ENCODE measurements around the gene SH3YL1.

DNA sequence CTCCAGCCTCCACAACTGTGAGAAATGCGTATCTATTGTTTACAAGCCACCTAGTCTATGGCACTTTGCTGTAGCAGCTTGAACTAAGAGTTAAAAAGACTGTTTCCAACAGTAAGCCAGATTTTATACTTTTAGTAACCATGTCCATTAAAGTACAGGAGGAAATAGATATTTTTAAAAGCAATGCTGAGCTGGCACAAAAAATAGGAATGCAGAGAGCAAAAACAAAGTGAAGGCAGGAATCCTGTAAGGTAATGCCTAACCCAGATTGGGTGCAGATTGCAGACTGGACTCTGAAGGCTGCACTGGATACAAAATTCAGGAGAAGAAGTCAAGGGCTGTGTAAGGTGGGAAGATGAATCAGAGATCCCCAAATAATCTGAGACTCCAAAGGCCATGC is 55.5 kb downstream of the SH3YL1 start:
- TF ChIP-seq, protein P1, sequence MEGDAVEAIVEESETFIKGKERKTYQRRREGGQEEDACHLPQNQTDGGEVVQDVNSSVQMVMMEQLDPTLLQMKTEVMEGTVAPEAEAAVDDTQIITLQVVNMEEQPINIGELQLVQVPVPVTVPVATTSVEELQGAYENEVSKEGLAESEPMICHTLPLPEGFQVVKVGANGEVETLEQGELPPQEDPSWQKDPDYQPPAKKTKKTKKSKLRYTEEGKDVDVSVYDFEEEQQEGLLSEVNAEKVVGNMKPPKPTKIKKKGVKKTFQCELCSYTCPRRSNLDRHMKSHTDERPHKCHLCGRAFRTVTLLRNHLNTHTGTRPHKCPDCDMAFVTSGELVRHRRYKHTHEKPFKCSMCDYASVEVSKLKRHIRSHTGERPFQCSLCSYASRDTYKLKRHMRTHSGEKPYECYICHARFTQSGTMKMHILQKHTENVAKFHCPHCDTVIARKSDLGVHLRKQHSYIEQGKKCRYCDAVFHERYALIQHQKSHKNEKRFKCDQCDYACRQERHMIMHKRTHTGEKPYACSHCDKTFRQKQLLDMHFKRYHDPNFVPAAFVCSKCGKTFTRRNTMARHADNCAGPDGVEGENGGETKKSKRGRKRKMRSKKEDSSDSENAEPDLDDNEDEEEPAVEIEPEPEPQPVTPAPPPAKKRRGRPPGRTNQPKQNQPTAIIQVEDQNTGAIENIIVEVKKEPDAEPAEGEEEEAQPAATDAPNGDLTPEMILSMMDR (conservative IDR thresholded peaks at IDR 0.05; ENCODE audit: low read depth, low read length) = no peak
- TF ChIP-seq EZH2phosphoT487 (IDR thresholded peaks at IDR 0.05; ENCODE audit: borderline replicate concordance, low read length) (no peak), EZH2 (IDR thresholded peaks at IDR 0.05; ENCODE audit: low read length, unreplicated experiment) (no peak)
